ENCODE data around the gene PLPP1.

Gene PLPP1

DNA sequence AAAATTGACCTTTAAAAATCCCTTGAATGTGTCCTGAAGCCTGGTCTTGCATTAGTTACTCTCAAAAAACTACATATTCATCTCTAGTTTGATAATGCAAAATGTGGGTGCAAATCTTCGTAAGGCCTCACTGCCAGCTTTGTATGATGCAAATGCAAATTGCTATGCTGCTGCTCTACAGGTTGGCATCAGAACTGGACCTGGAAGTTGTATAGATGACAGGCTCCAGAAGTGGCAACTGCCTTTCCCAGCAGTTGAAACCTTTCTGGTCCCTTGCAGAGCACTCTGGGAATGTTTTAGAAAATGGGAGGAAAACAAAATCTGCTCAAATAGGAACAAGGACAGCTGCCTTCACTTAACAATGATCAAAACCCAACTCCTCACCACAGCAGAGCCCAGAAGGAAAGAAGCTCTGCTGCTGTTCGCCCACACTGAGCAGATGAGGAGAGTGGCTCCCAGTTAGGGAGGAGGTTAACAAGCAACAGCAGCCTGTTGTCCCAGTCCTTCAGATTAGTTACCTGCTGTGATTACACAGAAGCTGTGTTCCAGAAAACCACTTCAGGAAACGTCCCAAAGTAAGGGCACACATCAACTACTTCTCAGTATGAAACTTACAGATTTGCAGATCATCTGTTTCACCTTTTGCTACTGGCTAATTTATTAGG, 93.5 kb downstream of the PLPP1 start:
- Mint-ChIP-seq H3K4me3 (no peak overlapping the region), H3K4me1 (ENCODE audit: low read depth) (peaks cover 8% of the 10 kb centered on the region), H3K36me3 (ENCODE audit: low read depth) (peaks cover 4% of the 10 kb centered on the region)

GRCh38 chr5:55440188-55440646, 94.5 kb downstream of the PLPP1 start:
- Mint-ChIP-seq H3K9me3 (peaks cover 15% of the 10 kb centered on the region), H3K4me1 (ENCODE audit: low read depth) (peaks cover 8% of the 10 kb centered on the region), H3K4me3 (no peak overlapping the region), H3K36me3 (ENCODE audit: low read depth) (peaks cover 6% of the 10 kb centered on the region), H3K27me3 (no peaks in the 10 kb centered on the region), H3K27ac (peak overlapping the region; percentile 39)
- intact Hi-C loops (cut with micrococcal nuclease) = no loop called here

More for the DNA sequence above, 93.5 kb downstream of the PLPP1 start:
- H3K9me3 Mint-ChIP-seq = peaks cover 5% of the 10 kb centered on the region
- H3K27me3 Mint-ChIP-seq = no peaks in the 10 kb centered on the region
- intact Hi-C loops (cut with micrococcal nuclease) = no loop called here
- no peak overlapping the region for H3K27ac Mint-ChIP-seq

DNA sequence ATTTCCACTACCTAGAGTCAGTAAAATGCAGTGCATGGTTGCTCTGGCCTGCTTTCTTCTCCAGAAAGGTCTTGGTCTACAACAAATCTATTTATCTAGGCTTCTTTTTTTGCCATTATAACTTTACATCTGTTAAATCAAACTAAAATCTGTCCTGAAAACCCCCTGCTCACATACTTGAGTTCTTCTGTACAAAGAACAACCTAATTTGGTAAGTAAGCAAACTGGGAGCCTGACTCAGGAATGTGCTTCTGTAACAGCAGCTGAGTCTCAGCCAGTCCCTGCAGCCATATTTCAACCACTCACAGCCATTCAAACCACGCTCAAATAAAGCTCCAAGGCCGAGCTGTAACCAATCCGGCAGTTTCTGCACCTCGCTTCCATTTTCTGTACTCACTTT, 95.8 kb downstream of the PLPP1 start:
- peaks cover 8% of the 10 kb centered on the region for H3K4me1 Mint-ChIP-seq (ENCODE audit: low read depth)
- H3K4me3 Mint-ChIP-seq = no peak overlapping the region
- H3K27me3 Mint-ChIP-seq = no peaks in the 10 kb centered on the region
- peaks cover 27% of the 10 kb centered on the region for H3K9me3 Mint-ChIP-seq
- H3K36me3 Mint-ChIP-seq (ENCODE audit: low read depth) = peaks cover 6% of the 10 kb centered on the region
- H3K27ac Mint-ChIP-seq = no peak overlapping the region
- intact Hi-C loops (cut with micrococcal nuclease) = no loop called here

DNA sequence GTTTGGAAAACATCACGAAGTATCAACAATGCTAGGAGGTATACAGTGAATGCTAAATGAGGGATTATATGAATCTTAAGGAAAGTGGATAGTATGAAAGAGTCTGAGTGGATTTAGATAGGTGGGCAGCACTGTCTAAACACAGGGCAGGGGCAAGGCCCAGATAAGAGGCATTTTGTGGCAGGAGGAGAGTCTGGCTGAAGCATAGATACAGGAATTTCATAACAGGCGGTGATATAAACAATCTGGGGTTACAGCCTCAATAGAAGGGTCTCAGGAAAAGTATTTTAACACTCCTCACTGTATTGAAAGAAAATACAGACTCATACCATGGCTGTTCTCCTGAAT, 96.9 kb downstream of the PLPP1 start:
- intact Hi-C loops (cut with micrococcal nuclease) = no loop called here
- peaks cover 8% of the 10 kb centered on the region for H3K4me1 Mint-ChIP-seq (ENCODE audit: low read depth)
- peaks cover 6% of the 10 kb centered on the region for H3K36me3 Mint-ChIP-seq (ENCODE audit: low read depth)
- no peak overlapping the region for H3K4me3 Mint-ChIP-seq
- H3K27ac Mint-ChIP-seq = no peak overlapping the region
- H3K27me3 Mint-ChIP-seq = no peaks in the 10 kb centered on the region
- peaks cover 39% of the 10 kb centered on the region for H3K9me3 Mint-ChIP-seq

GRCh38 chr5:55437452-55437851, 97.3 kb downstream of the PLPP1 start:
- H3K27ac Mint-ChIP-seq = no peak overlapping the region
- peaks cover 43% of the 10 kb centered on the region for H3K9me3 Mint-ChIP-seq
- H3K4me1 Mint-ChIP-seq (ENCODE audit: low read depth) = peaks cover 8% of the 10 kb centered on the region
- intact Hi-C loops (cut with micrococcal nuclease) = no loop called here
- H3K4me3 Mint-ChIP-seq = no peak overlapping the region
- H3K27me3 Mint-ChIP-seq = no peaks in the 10 kb centered on the region
- peaks cover 6% of the 10 kb centered on the region for H3K36me3 Mint-ChIP-seq (ENCODE audit: low read depth)

- H3K27ac Mint-ChIP-seq = no peak overlapping the region
- intact Hi-C loops (cut with micrococcal nuclease) = no loop called here
- peaks cover 38% of the 10 kb centered on the region for H3K36me3 Mint-ChIP-seq (ENCODE audit: low read depth)
- H3K9me3 Mint-ChIP-seq = peaks cover 90% of the 10 kb centered on the region
- H3K27me3 Mint-ChIP-seq = no peaks in the 10 kb centered on the region
- no peaks in the 10 kb centered on the region for H3K4me1 Mint-ChIP-seq (ENCODE audit: low read depth)
- H3K4me3 Mint-ChIP-seq = no peak overlapping the region
Measured at GRCh38 chr5:55432549-55432948, 102.2 kb downstream of the PLPP1 start.

DNA sequence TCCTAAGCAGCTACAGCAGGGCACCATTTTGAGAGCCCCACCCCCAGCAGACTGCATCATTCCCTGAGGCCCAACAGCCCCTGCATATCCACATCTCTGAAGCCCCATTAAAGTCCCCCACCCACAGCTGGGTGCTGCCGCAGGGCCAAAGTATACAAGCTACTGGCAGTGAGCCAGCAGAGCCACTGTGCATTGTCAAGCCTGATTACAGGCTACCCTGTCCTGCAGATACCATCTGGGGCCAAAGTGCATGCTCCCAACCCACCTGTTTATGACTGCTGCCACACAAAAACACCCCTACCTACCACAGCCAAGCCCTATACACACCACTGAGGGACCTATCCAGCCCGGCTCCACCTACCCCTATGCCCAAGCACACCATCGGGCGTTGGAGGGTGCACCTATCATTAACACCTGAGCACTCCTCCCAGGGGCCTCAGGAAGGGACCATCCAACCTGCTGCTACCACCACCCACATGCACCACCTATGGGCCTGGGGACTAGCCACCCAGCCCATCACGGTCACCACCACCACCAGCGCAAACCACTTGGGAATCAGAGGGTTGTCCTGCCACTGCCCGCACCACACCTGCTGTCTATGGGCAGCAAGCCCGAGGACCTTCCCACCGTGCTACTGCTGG, 105.0 kb downstream of the PLPP1 start:
- Mint-ChIP-seq H3K9me3 (peaks cover 70% of the 10 kb centered on the region), H3K4me1 (ENCODE audit: low read depth) (no peaks in the 10 kb centered on the region), H3K36me3 (ENCODE audit: low read depth) (peaks cover 58% of the 10 kb centered on the region), H3K27ac (no peak overlapping the region), H3K4me3 (no peak overlapping the region), H3K27me3 (no peaks in the 10 kb centered on the region)
- intact Hi-C loops (cut with micrococcal nuclease) = no loop called here

GRCh38 chr5:55429221-55429612, 105.5 kb downstream of the PLPP1 start:
- peaks cover 63% of the 10 kb centered on the region for H3K36me3 Mint-ChIP-seq (ENCODE audit: low read depth)
- no peaks in the 10 kb centered on the region for H3K27me3 Mint-ChIP-seq
- H3K4me3 Mint-ChIP-seq = no peak overlapping the region
- no peak overlapping the region for H3K27ac Mint-ChIP-seq
- H3K4me1 Mint-ChIP-seq (ENCODE audit: low read depth) = no peaks in the 10 kb centered on the region
- H3K9me3 Mint-ChIP-seq = peaks cover 65% of the 10 kb centered on the region
- intact Hi-C loops (cut with micrococcal nuclease) = no loop called here

DNA sequence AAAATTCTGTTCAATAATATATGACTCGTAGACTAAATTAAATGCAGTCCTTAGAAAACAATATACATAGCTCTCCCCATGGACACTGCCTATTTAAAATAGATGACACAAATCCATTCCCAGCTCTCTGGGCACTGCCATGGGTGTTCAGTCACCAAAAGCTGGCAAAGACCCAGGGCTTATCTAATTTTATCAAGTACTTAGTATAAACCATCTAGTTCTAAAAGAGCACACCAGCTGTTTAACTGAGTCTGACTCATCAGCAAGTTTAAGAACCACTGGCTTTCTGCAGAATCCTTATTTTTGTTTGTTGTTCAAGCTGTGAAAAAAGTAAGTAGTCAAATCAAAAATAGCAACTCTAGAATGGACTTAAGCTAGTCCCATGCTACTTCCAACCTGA, 107.6 kb downstream of the PLPP1 start:
- Mint-ChIP-seq H3K4me3 (no peak overlapping the region), H3K9me3 (peaks cover 45% of the 10 kb centered on the region), H3K36me3 (ENCODE audit: low read depth) (peaks cover 84% of the 10 kb centered on the region), H3K27me3 (no peaks in the 10 kb centered on the region), H3K4me1 (ENCODE audit: low read depth) (no peaks in the 10 kb centered on the region), H3K27ac (no peak overlapping the region)
- intact Hi-C loops (cut with micrococcal nuclease) = no loop called here

- peaks cover 38% of the 10 kb centered on the region for H3K9me3 Mint-ChIP-seq
- intact Hi-C loops (cut with micrococcal nuclease) = no loop called here
- H3K36me3 Mint-ChIP-seq (ENCODE audit: low read depth) = peaks cover 86% of the 10 kb centered on the region
- no peak overlapping the region for H3K27ac Mint-ChIP-seq
- H3K4me1 Mint-ChIP-seq (ENCODE audit: low read depth) = no peaks in the 10 kb centered on the region
- H3K27me3 Mint-ChIP-seq = no peaks in the 10 kb centered on the region
- no peak overlapping the region for H3K4me3 Mint-ChIP-seq
Measured at GRCh38 chr5:55426455-55426854, 108.3 kb downstream of the PLPP1 start.

DNA sequence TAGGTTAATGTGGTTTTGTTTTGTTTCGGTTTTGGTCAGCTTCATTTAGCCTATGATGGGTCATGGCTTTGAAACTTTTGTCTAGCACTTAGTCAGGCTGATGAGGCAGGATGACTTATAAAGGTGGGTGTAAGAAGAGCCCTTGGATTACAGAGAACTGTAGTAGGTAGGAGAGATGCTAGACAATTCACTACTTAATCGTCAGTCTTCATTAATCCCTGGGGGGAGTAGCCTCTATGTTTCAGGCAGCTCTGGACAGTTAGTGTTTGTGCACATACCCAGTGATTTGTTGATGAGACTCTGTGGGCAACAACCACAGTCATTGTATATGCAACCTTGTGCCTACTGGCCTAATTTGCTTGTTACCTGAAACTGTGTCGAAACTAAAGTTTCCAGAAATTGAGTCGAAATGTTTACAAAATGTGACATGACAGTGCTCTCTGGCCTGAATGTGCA, 113.7 kb downstream of the PLPP1 start:
- intact Hi-C loops (cut with micrococcal nuclease) = no loop called here
- Mint-ChIP-seq H3K27ac (no peak overlapping the region), H3K4me1 (ENCODE audit: low read depth) (no peaks in the 10 kb centered on the region), H3K4me3 (no peak overlapping the region), H3K27me3 (no peaks in the 10 kb centered on the region), H3K36me3 (ENCODE audit: low read depth) (peaks cover 83% of the 10 kb centered on the region), H3K9me3 (no peaks in the 10 kb centered on the region)

DNA sequence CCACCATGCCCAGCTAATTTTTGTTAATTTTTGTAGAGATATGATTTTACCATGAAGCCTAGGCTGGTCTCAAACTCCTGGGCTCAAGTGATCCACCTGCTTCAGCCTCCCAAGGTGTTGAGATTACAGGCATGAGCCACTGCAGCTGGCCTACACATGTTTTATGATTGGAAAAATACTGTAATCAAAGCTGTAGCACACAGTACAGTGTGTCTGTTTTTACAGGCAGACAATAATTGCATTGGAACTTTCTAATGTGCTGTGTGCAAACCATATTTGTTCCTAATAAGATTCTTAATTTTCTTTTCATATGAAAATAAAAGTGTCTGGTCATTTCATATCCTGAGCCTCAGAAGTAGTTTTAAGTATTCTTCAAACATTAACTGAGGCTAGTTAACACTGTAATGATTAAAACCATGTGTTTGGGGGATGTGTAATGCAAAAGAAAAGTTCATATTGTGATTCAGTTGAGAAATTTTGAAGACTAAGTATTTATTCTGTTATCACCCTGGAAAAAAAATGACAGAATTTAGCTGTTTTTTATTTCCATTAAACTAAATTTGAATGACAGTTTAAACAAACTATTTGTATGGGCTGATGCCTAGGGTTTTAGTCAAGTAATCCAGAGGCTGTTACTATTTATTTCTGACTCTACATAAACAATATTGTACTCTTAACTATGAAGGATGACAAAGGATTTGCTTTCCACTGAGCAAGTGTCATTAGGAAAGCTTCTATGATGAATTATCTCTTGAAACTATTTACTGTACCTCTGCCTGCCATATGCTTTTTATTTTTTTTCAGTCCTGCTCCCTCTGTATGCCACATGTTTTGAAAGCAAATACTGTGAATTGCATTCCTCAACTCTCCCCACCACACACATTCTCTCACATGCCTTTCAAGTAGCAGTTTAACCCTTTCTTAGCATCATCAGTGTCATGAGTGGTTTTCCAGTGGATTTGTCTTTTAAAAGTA, 115.5 kb downstream of the PLPP1 start:
- Mint-ChIP-seq H3K36me3 (ENCODE audit: low read depth) (peaks cover 85% of the 10 kb centered on the region), H3K4me3 (no peak overlapping the region), H3K27me3 (no peaks in the 10 kb centered on the region), H3K9me3 (no peaks in the 10 kb centered on the region), H3K27ac (no peak overlapping the region), H3K4me1 (ENCODE audit: low read depth) (peaks cover 5% of the 10 kb centered on the region)
- intact Hi-C loops (cut with micrococcal nuclease) = no loop called here

- intact Hi-C loops (cut with micrococcal nuclease) = no loop called here
- no peak overlapping the region for H3K27ac Mint-ChIP-seq
- peaks cover 16% of the 10 kb centered on the region for H3K4me1 Mint-ChIP-seq (ENCODE audit: low read depth)
- H3K27me3 Mint-ChIP-seq = no peaks in the 10 kb centered on the region
- no peak overlapping the region for H3K4me3 Mint-ChIP-seq
- H3K36me3 Mint-ChIP-seq (ENCODE audit: low read depth) = peaks cover 69% of the 10 kb centered on the region
- no peaks in the 10 kb centered on the region for H3K9me3 Mint-ChIP-seq
Measured at GRCh38 chr5:55416306-55416705, 118.5 kb downstream of the PLPP1 start.

DNA sequence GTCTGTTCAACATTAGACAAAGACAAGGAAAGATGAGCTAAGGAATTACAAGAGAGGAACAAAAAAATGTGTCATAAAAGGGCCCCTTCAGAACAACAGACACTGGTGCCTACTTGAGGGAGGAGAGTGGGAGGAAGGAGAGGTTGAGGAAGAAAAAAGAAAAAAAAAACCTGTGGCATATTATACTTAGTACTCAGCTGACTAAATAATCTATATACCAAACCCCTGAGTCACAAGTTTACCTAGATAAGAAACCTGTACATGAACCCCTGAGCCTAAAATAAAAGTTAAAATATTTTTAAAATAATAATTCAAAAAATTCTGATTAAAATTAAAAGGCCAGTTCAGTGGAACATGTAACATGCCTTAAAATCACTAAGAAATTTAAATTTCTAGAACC, 119.7 kb downstream of the PLPP1 start:
- intact Hi-C loops (cut with micrococcal nuclease) = no loop called here
- peaks cover 16% of the 10 kb centered on the region for H3K4me1 Mint-ChIP-seq (ENCODE audit: low read depth)
- peak overlapping the region; percentile 32 for H3K27ac Mint-ChIP-seq
- H3K4me3 Mint-ChIP-seq = no peak overlapping the region
- H3K36me3 Mint-ChIP-seq (ENCODE audit: low read depth) = peaks cover 57% of the 10 kb centered on the region
- H3K9me3 Mint-ChIP-seq = no peaks in the 10 kb centered on the region
- H3K27me3 Mint-ChIP-seq = no peaks in the 10 kb centered on the region

All from dendritic cell treated with granulocyte-macrophage colony-stimulating factor and Interleukin-4, amounts not matched to agents 40 ng/mL and 50 ng/mL, for 4 days (primary cell).